ENCODE data around the gene ZFP69B. TPM values are rescaled to one million over a fixed set of nuclear protein-coding genes. Genes with fewer than 3 reads are reported as not detected.

Gene ZFP69B
- total RNA-seq, 5 donors from 2014 or later (not counting 1 experiment from before 2014, with no cell fraction given) = 3.1 to 12.5 (median 7.5) TPM

- Mint-ChIP-seq H3K36me3 (peaks cover 4% of the 10 kb centered on the region), H3K27me3 (no peaks in the 10 kb centered on the region), H3K27ac (no peak overlapping the region), H3K9me3 (no peaks in the 10 kb centered on the region), H3K4me1 (peaks cover 0 to 2% (median 0%) of the 10 kb centered on the region in 3 donors), H3K4me3 (no peak overlapping the region)
- Histone ChIP-seq H3K9me3 (no peaks in the 10 kb centered on the region), H3K4me3 (ENCODE audit: control insufficient read depth in 1 of 2, extremely low read depth in 1 of 2, low read length in 1 of 2) (no peak overlapping the region), H3K27me3 (replicated peaks in 1 of 2; ENCODE audit: control insufficient read depth in 2 of 2, extremely low read depth in 1 of 2, insufficient read depth in 2 of 2, low read length in 1 of 2) (no peaks in the 10 kb centered on the region), H3K4me1 (ENCODE audit: control insufficient read depth in 1 of 2, extremely low read depth in 1 of 2, insufficient read depth in 2 of 2, low read length in 2 of 2) (no peaks in the 10 kb centered on the region), H3K36me3 (ENCODE audit: control insufficient read depth in 2 of 2, extremely low read depth in 1 of 2, insufficient read depth in 1 of 2, low read length in 1 of 2) (no peaks in the 10 kb centered on the region), H3K27ac (ENCODE audit: low read length) (no peak overlapping the region)
- ChIA-PET CTCF (interaction anchor here (0.6 to 1.3 kb wide), 3 partner anchors 280 to 513 kb away, joined by 3 to 5 read pairs (median 4); no protein-coding TSS in a partner anchor), POLR2A (interaction anchor here (0.6 to 0.7 kb wide), 2 partner anchors 8 to 26 kb away, joined by 4 read pairs; no protein-coding TSS in a partner anchor)
- no CpG with 5 or more reads among the region's 3 CpGs for WGBS (ENCODE audit: insufficient coverage)
- DNase-seq (no peak), ATAC-seq (replicated peaks in 1 of 4) (no peak)
Observed at GRCh38 chr1:40432644-40433390, 17.5 kb upstream of the ZFP69B start.

DNA sequence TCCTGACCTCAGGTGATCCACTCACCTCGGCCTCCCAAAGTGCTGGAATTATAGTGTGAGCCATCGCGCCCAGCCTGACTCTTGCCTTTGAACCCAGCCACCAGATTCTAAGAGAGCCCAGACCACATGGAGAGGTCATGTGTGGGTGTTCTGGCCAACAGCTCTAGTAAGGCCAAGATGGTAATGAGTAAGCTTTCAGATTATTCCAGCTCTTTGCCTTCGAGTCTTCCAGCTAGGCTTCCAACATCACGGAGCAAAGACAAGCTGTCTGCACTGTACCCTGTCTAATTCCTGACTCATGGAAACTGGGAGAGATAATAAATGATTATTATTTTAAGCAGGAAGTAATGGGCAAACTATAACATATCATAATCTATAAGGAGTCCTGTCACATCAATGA, 14.8 kb upstream of the ZFP69B start:
- Mint-ChIP-seq H3K4me1 (peaks cover 3 to 10% (median 5%) of the 10 kb centered on the region in 3 donors), H3K27me3 (no peaks in the 10 kb centered on the region), H3K36me3 (peaks cover 4% of the 10 kb centered on the region), H3K4me3 (no peak overlapping the region), H3K27ac (no peak overlapping the region), H3K9me3 (no peaks in the 10 kb centered on the region)
- 100% methylated on average over 3 of the region's 5 CpGs for WGBS (ENCODE audit: insufficient coverage)
- Histone ChIP-seq H3K4me1 (ENCODE audit: control insufficient read depth in 1 of 2, extremely low read depth in 1 of 2, insufficient read depth in 2 of 2, low read length in 2 of 2) (no peaks in the 10 kb centered on the region), H3K27me3 (replicated peaks in 1 of 2; ENCODE audit: control insufficient read depth in 2 of 2, extremely low read depth in 1 of 2, insufficient read depth in 2 of 2, low read length in 1 of 2) (no peaks in the 10 kb centered on the region), H3K9me3 (no peaks in the 10 kb centered on the region), H3K27ac (ENCODE audit: low read length) (no peak overlapping the region), H3K4me3 (ENCODE audit: control insufficient read depth in 1 of 2, extremely low read depth in 1 of 2, low read length in 1 of 2) (no peak overlapping the region), H3K36me3 (ENCODE audit: control insufficient read depth in 2 of 2, extremely low read depth in 1 of 2, insufficient read depth in 1 of 2, low read length in 1 of 2) (no peaks in the 10 kb centered on the region)
- CTCF ChIA-PET = interaction anchor here in 1 of 2 donors (0.6 kb wide), 2 partner anchors 231 to 547 kb away, joined by 3 read pairs; no protein-coding TSS in a partner anchor
- ATAC-seq (replicated peaks in 1 of 4) (no peak), DNase-seq (no peak)
- POLR2A ChIA-PET = interaction anchor here in 1 of 2 donors (0.7 kb wide), 1 partner anchor 1974 kb away, joined by 3 read pairs; no protein-coding TSS in a partner anchor

DNA sequence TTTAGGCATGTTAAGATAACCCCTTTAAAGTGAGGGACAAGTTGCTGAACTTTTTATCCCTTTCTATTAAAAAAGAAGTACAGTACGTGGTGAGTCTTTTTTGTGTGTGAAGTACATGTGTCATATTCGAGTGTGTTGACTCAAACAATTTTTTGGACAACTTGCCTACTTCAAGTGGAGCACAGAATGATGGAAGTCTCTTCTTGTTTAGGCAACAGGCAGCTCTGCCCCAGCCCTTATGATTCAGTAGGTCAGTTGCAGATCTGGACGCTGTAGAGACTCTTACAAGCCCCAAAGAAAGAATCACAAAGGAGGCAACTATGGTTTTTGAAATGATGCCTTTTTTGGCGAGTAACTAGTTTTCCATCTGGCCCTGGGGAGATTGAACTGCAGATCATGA, 14.4 kb upstream of the ZFP69B start:
- POLR2A ChIA-PET = no interaction called here
- H3K4me1 ChIP-seq (ENCODE audit: control insufficient read depth in 1 of 2, extremely low read depth in 1 of 2, insufficient read depth in 2 of 2, low read length in 2 of 2) = no peaks in the 10 kb centered on the region
- WGBS (ENCODE audit: insufficient coverage) = 100% methylated on average over 1 of the region's 4 CpGs
- DNase-seq (no peak), ATAC-seq (replicated peaks in 1 of 4) (no peak)
- no peaks in the 10 kb centered on the region for H3K36me3 ChIP-seq (ENCODE audit: control insufficient read depth in 2 of 2, extremely low read depth in 1 of 2, insufficient read depth in 1 of 2, low read length in 1 of 2)
- CTCF ChIA-PET = no interaction called here
- H3K9me3 ChIP-seq = no peaks in the 10 kb centered on the region
- H3K27me3 Mint-ChIP-seq = no peaks in the 10 kb centered on the region
- H3K9me3 Mint-ChIP-seq = no peaks in the 10 kb centered on the region
- no peak overlapping the region for H3K27ac Mint-ChIP-seq
- peaks cover 4% of the 10 kb centered on the region for H3K36me3 Mint-ChIP-seq
- peaks cover 3 to 10% (median 5%) of the 10 kb centered on the region in 3 donors for H3K4me1 Mint-ChIP-seq
- H3K4me3 ChIP-seq (ENCODE audit: control insufficient read depth in 1 of 2, extremely low read depth in 1 of 2, low read length in 1 of 2) = no peak overlapping the region
- H3K27me3 ChIP-seq (replicated peaks in 1 of 2; ENCODE audit: control insufficient read depth in 2 of 2, extremely low read depth in 1 of 2, insufficient read depth in 2 of 2, low read length in 1 of 2) = no peaks in the 10 kb centered on the region
- H3K27ac ChIP-seq (ENCODE audit: low read length) = no peak overlapping the region
- H3K4me3 Mint-ChIP-seq = no peak overlapping the region

DNA sequence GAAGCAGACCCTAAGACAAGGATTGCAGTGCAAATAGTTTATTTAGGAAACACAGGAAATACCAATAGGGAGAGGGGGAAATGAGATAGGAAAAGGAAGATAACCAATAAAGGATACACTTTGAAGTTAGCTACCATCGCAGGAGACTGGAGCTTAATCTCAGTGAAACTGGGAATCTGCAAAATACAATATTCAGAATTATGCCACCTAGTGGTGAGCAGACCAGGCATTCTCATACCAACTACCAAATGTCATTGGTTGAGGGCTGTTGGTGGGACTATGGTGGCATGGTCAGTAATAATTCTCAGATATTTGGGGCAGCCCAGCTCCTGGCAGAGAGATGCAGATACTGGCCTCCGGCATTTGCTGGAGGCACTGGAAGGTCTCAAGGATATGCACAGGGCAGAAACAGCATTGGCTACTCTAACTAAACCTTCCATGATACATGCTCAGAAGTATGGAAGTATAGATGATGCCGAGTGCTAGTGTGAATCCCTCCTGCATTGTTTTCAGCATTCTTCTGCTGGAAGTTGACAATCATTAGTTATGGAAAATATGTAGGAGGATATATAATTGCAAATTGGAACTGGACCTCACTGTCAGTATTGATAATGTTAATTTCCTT, 11.8 kb upstream of the ZFP69B start:
- CTCF ChIA-PET = interaction anchor here (0.6 to 2.9 kb wide), 13 partner anchors 9 to 294 kb away, joined by 3 to 20 read pairs (median 4); partner anchors contain the start of gene ZFP69B (in 1 of the 2)
- Mint-ChIP-seq H3K27ac (no peak overlapping the region), H3K9me3 (no peaks in the 10 kb centered on the region), H3K27me3 (no peaks in the 10 kb centered on the region), H3K4me1 (peaks cover 3 to 10% (median 5%) of the 10 kb centered on the region in 3 donors), H3K36me3 (no peaks in the 10 kb centered on the region), H3K4me3 (no peak overlapping the region)
- Histone ChIP-seq H3K36me3 (ENCODE audit: control insufficient read depth in 2 of 2, extremely low read depth in 1 of 2, insufficient read depth in 1 of 2, low read length in 1 of 2) (no peaks in the 10 kb centered on the region), H3K4me3 (ENCODE audit: control insufficient read depth in 1 of 2, extremely low read depth in 1 of 2, low read length in 1 of 2) (no peak overlapping the region), H3K27me3 (replicated peaks in 1 of 2; ENCODE audit: control insufficient read depth in 2 of 2, extremely low read depth in 1 of 2, insufficient read depth in 2 of 2, low read length in 1 of 2) (no peaks in the 10 kb centered on the region), H3K27ac (ENCODE audit: low read length) (no peak overlapping the region), H3K9me3 (no peaks in the 10 kb centered on the region), H3K4me1 (ENCODE audit: control insufficient read depth in 1 of 2, extremely low read depth in 1 of 2, insufficient read depth in 2 of 2, low read length in 2 of 2) (no peaks in the 10 kb centered on the region)
- POLR2A ChIA-PET = no interaction called here
- peak in 9 of 35 experiments; percentile 10 to 62 (median 14) for DNase-seq
- ATAC-seq (replicated peaks in 1 of 4) = peak; percentile 32 to 55 (median 46)
- no CpG with 5 or more reads among the region's 3 CpGs for WGBS (ENCODE audit: insufficient coverage)

- no peak overlapping the region for H3K4me3 ChIP-seq (ENCODE audit: control insufficient read depth in 1 of 2, extremely low read depth in 1 of 2, low read length in 1 of 2)
- H3K27ac ChIP-seq (ENCODE audit: low read length) = no peak overlapping the region
- H3K36me3 Mint-ChIP-seq = no peaks in the 10 kb centered on the region
- H3K27me3 Mint-ChIP-seq = no peaks in the 10 kb centered on the region
- ChIA-PET CTCF (interaction anchor here (0.7 to 2.9 kb wide), 5 partner anchors 63 to 298 kb away, joined by 3 to 20 read pairs (median 6); no protein-coding TSS in a partner anchor), POLR2A (interaction anchor here (0.5 kb wide), 2 partner anchors 13 to 286 kb away, joined by 3 to 5 read pairs; no protein-coding TSS in a partner anchor)
- WGBS (ENCODE audit: insufficient coverage) = 86% methylated on average over 5 of the region's 5 CpGs
- ATAC-seq (replicated peaks in 1 of 4) (no peak), DNase-seq (no peak)
- H3K9me3 ChIP-seq = no peaks in the 10 kb centered on the region
- H3K4me1 ChIP-seq (ENCODE audit: control insufficient read depth in 1 of 2, extremely low read depth in 1 of 2, insufficient read depth in 2 of 2, low read length in 2 of 2) = no peaks in the 10 kb centered on the region
- H3K36me3 ChIP-seq (ENCODE audit: control insufficient read depth in 2 of 2, extremely low read depth in 1 of 2, insufficient read depth in 1 of 2, low read length in 1 of 2) = no peaks in the 10 kb centered on the region
- H3K27me3 ChIP-seq (replicated peaks in 1 of 2; ENCODE audit: control insufficient read depth in 2 of 2, extremely low read depth in 1 of 2, insufficient read depth in 2 of 2, low read length in 1 of 2) = no peaks in the 10 kb centered on the region
- H3K4me3 Mint-ChIP-seq = no peak overlapping the region
- no peak overlapping the region for H3K27ac Mint-ChIP-seq
- H3K9me3 Mint-ChIP-seq = no peaks in the 10 kb centered on the region
- H3K4me1 Mint-ChIP-seq = peaks cover 3 to 10% (median 5%) of the 10 kb centered on the region in 3 donors
Observed at GRCh38 chr1:40439247-40439646, 11.0 kb upstream of the ZFP69B start.

All from T-cell (primary cell).